ENCODE data around the gene NPLOC4.

The NPLOC4 gene

DNA sequence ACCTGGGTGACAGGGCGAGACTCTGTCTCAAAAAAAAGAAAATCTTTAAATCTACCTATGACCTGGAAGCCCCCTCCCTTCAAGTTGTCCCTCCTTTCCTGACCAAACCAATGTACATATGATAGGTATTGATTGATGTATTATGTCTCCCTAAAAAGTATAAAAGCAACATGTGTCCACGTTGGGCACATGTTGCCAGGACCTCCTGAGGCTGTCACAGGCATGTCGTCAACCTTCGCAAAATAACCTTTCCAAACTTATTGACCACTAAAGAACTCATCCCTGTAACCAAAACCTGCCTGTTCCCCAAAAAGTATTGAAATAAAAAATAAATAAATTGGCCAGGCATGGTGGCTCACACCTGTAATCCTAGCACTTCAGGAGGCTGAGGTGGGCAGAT, 25.1 kb upstream of the NPLOC4 start:
- no peak for DNase-seq (ENCODE audit: low read depth)

DNA sequence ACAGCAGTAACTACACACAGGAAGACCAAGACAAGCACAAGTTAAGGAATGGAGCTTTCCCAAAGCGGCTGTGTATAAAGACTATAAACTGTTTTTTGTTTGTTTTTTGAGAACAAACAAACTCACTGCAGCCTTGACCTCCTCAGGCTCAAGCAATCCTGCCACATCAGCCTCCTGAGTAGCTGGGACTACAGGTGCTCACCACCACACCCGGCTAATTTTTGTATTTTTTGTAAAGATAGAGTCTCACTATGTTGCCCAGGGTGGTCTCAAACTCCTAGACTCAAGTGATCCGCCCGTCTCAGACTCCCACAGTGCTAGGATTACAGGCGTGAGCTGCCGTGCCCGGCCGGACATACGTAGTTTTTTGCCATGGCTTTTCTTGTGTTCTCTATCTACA, 23.5 kb upstream of the NPLOC4 start:
- DNase-seq (ENCODE audit: low read depth), result no peak

DNA sequence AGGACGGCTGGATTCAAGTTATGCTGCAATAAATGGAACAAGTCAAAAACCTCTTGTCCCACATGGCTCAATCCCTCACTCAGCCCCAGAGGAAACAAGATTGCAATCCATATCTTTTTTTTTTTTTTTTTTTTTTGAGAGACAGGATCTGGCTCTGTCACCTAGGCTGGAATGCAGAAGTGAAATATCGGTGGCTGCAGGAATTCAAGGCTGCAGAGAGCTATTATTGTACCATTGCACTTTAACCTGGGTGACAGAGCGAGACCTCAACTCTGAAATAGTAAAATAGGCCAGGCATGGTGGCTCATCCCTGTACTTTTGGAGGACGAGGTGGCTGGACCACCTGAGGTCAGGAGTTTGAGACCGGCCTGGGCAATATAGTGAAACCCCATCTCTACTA, 22.1 kb upstream of the NPLOC4 start:
- DNase-seq (ENCODE audit: low read depth), result no peak

- no peak for DNase-seq (ENCODE audit: low read depth)
Measured at GRCh38 chr17:81656835-81657234, 19.9 kb upstream of the NPLOC4 start.

DNA sequence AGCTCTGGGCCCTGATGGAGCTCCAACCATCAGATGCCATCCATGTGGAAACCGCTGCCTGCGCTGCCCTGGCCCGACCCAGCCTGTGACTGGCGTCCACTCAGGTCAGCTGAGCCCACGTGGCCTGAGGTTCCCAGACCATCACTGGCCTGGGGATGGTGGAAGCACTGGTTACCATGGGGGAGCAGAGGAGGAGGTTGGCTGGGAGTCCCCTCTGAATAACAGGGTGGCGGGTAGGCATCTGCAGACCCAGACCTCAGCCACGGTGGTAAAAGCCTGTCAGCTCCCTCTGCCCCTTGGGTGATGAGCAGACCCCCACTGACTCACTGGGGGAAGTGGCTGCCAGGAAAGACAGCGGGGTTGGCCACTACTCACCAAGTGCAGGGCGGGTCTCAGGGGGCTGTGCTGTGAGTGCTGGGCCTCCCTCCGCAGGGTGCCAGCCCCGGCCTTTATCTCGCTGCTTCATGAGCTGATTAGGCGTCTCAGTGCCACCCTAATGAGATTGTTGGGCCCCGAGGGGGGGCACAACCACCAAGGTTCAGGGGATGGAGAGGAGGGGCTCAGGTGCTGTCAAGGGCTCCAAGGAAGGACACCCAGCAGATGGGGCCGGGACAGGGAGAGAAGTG, 19.3 kb upstream of the NPLOC4 start, which contains the start of gene PDE6G:
TSS of gene PDE6G (minus strand) at position 425 of the 626 bp plus-strand sequence. CDS start 3,237 bp downstream, outside the sequence.
- no peak for DNase-seq (ENCODE audit: low read depth)

GRCh38 chr17:81655378-81656117, 18.6 kb upstream of the NPLOC4 start:
- no peak for DNase-seq (ENCODE audit: low read depth)

DNA sequence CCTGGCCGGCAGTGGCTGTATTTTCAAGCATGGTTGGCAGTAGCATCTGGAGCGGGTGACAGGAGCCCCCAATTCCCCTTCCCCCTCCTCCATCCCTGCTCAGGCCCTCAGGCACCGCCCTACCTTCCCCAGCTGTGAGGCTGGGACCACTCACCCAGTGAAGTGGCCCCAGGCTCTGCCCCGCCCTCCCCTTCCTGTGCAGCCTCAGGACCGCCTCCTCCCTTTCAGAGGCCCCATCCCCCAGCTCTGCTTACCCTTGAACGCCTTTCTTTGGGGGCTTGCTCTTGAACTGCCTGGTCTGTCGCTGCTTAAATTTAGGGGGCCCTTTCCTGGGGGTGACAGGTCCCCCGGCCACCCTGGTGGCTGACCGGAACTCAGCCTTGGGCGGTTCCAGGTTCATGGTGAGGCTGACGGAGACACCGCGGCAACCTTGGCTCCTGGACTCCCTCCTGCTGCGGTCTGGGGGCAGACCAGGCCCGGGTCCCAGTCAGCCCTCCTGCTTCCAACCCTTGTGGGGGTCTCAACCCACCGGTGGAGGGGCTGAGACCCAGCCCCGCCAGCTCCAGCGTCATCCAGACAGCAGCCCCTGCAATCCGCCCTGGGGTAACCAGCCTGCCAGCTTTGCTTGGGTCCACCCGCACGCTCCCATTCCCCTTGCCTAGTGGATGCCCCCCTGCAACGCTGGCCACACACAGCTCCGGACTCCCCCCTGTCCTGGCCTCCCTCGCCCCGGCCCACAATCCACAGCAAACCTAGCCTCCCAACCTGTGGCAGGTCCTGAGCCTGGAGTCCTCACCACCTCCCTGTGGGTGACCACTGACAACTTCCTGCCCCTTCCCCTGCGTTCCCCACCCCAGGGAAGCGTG, 16.2 kb upstream of the NPLOC4 start:
- DNase-seq (ENCODE audit: low read depth), result no peak

- DNase-seq (ENCODE audit: low read depth), result no peak
Measured at GRCh38 chr17:81651692-81652091, 14.8 kb upstream of the NPLOC4 start.

GRCh38 chr17:81650951-81651350, 14.0 kb upstream of the NPLOC4 start:
- DNase-seq (ENCODE audit: low read depth), result no peak

DNA sequence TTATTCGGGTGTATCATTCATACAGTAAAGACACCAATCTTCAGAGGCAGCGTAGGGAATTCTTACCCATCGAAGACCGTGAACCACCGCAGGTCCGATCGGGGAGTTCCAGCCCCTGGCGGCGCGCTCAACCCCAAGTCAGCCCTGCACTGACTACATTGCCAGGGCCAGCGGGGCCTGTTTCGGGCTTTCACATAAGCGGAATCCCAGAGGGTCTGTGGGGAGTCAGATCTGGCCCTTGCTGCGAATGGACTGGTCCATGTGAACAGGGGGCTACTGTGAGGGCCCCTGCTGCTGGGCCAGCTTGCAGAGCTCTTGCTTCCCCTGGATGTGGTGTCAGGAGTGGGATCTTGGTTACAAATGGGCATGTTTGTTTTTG, 11.8 kb upstream of the NPLOC4 start:
- no peak for DNase-seq (ENCODE audit: low read depth)

- no peak for DNase-seq (ENCODE audit: low read depth)
Measured at GRCh38 chr17:81648013-81648706, 11.2 kb upstream of the NPLOC4 start.

DNA sequence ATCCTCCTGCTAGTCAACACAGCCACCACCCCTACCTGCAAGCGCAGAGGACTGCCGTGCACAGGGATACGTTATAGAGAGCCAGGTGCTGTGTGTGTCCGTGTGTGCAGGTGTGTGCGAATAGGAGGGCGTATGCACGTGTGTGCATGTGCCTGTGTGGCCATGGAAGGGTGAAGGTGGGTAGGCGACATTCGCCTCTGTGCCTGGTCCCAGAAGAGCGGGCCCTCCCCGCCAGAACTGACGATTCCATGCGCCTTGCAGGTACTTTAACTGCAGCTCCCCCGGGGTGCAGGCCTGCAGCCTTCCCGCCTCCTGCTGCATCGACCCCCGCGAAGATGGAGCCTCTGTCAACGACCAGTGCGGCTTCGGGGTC, 10.7 kb upstream of the NPLOC4 start:
- no peak for DNase-seq (ENCODE audit: low read depth)

DNA sequence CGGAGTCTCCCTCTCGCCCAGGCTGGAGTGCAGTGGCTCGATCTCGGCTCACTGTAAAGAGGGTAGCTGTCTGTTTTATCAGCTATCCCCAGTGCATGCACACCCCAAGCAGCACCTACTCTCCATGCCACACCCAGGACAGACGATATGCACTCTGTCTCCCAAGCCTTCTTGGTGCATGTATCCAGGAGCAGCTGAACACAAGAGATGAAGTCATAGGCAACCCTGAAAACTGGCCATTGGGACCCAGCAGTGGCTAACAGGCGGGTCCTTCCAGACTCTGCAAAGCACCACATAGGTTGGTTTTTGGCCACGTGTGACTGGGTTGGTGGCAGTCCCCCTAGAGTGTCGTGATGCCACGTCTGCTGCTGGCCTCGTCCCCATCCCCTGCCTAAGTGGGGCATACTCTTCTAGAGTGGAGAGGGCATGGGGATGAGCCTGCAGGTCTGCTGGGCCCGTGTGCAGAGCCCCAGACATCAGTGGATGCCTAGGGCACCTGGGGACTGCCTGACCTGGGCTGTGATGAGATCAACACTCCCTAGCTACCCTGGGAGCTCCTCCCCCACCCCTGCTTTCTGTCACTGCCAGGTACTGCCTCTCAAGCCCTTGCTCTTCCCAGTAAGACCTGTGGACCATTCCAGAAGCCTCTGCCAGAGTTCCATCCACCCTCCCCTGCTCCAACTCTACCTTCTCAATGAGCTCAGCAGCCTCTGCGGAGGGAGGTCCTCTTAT, 10.1 kb upstream of the NPLOC4 start:
- DNase-seq (ENCODE audit: low read depth), result no peak

- DNase-seq (ENCODE audit: low read depth), result no peak
Measured at GRCh38 chr17:81644976-81645952, 8.4 kb upstream of the NPLOC4 start.

GRCh38 chr17:81644496-81644895, 7.6 kb upstream of the NPLOC4 start:
- no peak for DNase-seq (ENCODE audit: low read depth)

DNA sequence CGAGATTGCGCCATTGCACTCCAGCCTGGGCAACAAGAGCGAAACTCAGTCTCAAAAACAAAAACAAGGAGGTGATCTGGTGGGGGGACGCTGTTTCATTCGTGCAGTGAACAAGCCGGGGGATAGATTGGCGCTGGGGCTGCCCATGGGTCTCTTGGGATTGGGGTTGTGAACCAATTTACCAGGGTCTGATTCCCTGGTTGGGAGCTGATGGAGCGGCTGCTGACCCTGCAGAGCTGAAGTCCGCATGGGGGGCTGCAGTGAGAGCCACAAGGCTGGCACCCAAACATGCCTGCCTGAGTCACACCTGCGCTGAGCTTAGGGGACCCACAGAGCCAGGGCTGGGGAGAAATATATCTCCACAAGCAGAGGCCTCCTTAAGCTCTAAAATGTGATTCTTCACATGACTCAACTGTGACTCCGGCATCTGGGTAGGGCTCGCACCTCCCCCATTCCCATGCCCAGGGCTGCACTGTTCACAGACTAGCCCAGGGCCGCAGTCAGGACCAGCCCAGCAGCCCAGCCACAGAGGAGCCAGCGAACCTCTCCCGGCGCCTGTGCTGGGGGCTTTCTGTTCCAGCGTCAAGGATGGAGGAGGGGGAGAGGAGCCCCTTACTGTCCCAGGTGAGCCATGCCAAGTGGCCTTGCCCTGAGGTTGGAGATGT, 5.0 kb upstream of the NPLOC4 start:
- no peak for DNase-seq (ENCODE audit: low read depth)

- no peak for DNase-seq (ENCODE audit: low read depth)
Measured at GRCh38 chr17:81640011-81640410, 3.1 kb upstream of the NPLOC4 start.

DNA sequence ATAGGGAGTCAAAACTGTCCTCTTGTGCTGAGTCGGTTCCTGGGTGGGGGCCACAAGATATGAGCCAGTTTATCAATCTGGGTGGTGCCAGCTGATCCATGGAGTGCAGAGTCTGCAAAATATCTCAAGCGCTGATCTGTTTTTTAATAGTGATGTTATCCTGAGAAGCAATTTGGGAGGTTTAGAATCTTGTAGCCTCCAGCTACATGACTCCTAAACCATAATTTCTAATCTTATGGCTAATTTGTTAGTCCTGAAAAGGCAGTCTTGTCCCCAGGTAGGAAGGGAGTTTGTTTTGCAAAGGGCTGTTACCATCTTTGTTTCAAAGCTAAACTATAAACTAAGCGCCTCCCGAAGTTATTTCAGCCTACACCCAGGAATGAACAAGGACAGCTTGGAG, 1.8 kb upstream of the NPLOC4 start:
- no peak for DNase-seq (ENCODE audit: low read depth)

DNA sequence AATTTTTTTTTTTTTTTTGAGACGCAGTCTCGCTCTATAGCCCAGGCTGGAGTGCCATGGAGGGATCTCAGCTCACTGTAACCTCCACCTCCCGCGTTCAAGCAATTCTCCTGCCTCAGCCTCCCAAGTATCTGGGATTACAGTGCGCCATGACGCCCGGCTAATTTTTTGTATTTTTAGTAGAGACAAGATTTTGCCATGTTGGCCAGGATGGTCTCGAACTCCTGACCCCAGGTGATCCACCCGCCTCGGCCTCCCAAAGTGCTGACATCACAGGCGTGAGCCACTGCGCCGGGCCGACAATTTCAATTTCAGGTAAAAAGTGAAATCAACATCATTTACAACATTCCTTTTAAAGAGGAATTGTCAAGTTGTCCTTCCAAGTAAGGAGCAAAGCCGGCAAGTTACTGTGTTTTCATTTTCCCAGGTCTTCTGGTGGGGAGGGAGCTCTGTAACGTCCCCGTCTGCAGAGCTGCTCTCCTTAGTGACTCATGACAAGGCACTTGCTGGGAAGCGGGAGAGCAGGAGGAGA, 873 bp downstream of the NPLOC4 start:
- DNase-seq (ENCODE audit: low read depth), result no peak

- no peak for DNase-seq (ENCODE audit: low read depth)
Measured at GRCh38 chr17:81635431-81635830, 1.5 kb downstream of the NPLOC4 start.

All from T follicular helper cell (primary cell).